HepG2 (cell line): ENCODE results near the gene CH25H. TPM values are rescaled to one million over a fixed set of nuclear protein-coding genes. Genes with fewer than 3 reads are reported as not detected.

ENCODE experiments used
- ATAC-seq: fragments of 200-7000 bp; cut with Tn5 transposase; 3 replicates; pipeline ENCODE4 v1.9.1; 2020; ENCODE audit warnings: mild to moderate bottlenecking, moderate library complexity
- BruUV-seq: library from RNA; stranded (reverse); fragments of 400-500 nt; replicated peaks from 2 replicates; lab custom pipeline; 2021; lab: Mats Ljungman, UMichigan
- CTCF ChIA-PET: fragments of 300-600 bp; formaldehyde crosslinking; extraction: SDS; loops from one replicate; lab custom pipeline; 2021; ENCODE audit warnings: low total read pairs, inconsistent platforms, low intra/inter-chr PET ratio; lab: Yijun Ruan, JAX
- POLR2A ChIA-PET: fragments of 350-600 bp; sonication (Branson Sonifier 250); formaldehyde crosslinking; loops from one replicate; lab custom pipeline; 2020; ENCODE audit warnings: antibody characterized with exemption, inconsistent platforms; lab: Yijun Ruan, JAX
- DNase-seq: peaks from one replicate; pipeline ENCODE4 v3.0.0-alpha.2; 2015; ENCODE audit warnings: low spot score
- FAIRE-seq: peaks from 3 replicates; lab custom pipeline; 2011; peaks lifted over from hg19 to GRCh38; lab: Jason Lieb, UNC
- H2AFZ ChIP-seq: one replicate; pipeline ENCODE4 v1.6.1; 2011; ENCODE audit warnings: low read length, inconsistent platforms
- H3K27ac ChIP-seq: fragments of 300-600 bp; 3 replicates; pipeline ENCODE4 v1.8.0; 2011; ENCODE audit warnings: mixed run types, mild to moderate bottlenecking, mixed read lengths, low read length, inconsistent platforms; ENCODE audit not compliant: insufficient read depth; ENCODE audit errors: extremely low read length
- H3K27me3 ChIP-seq, 2 experiments: fragments of 200-600 bp in 1 of 2; 2 replicates in 1 of 2; 3 replicates in 1 of 2; pipeline versions ENCODE4 v1.6.0 to v1.8.0; 2011; ENCODE audit warnings: low read length in 2 of 2, mild to moderate bottlenecking in 2 of 2, moderate library complexity in 2 of 2, inconsistent platforms in 1 of 2; ENCODE audit not compliant: insufficient read depth in 2 of 2, control insufficient read depth in 1 of 2
- H3K36me3 ChIP-seq, 2 experiments: fragments of 200-600 bp in 1 of 2; replicated peaks in 1 of 2; 2 replicates in 1 of 2; 3 replicates in 1 of 2; pipeline versions ENCODE4 v1.5.1 to v1.8.0; 2011; ENCODE audit warnings: low read length in 2 of 2, inconsistent platforms in 1 of 2; ENCODE audit not compliant: insufficient read depth in 2 of 2, control insufficient read depth in 1 of 2
- H3K4me1 ChIP-seq: 2 replicates; pipeline ENCODE4 v1.5.1; 2012; ENCODE audit warnings: low read length, inconsistent platforms; ENCODE audit not compliant: insufficient read depth
- H3K4me2 ChIP-seq: 2 replicates; pipeline ENCODE4 v1.6.0; 2011; ENCODE audit warnings: low read depth, low read length, inconsistent platforms
- H3K4me3 ChIP-seq, 3 experiments: fragments of 200-600 bp in 1 of 3; sonication (generic), shearing (Covaris generic) in 1 of 3; replicated peaks in 1 of 3; 2 replicates each; pipeline ENCODE4 v1.5.1; 2011 to 2016; ENCODE audit warnings: low read length in 3 of 3, inconsistent platforms in 2 of 3, low read depth in 2 of 3, mild to moderate bottlenecking in 2 of 3, control low read depth in 1 of 3, mixed read lengths in 1 of 3; ENCODE audit not compliant: insufficient read depth in 1 of 3
- H3K79me2 ChIP-seq: one replicate; pipeline ENCODE4 v1.6.1; 2011; ENCODE audit warnings: low read length, inconsistent platforms; ENCODE audit not compliant: insufficient read depth
- H3K9ac ChIP-seq: 2 replicates; pipeline ENCODE4 v1.6.0; 2011; ENCODE audit warnings: mild to moderate bottlenecking, low read depth, low read length, inconsistent platforms; ENCODE audit not compliant: insufficient read depth
- H3K9me3 ChIP-seq: 2 replicates; pipeline ENCODE4 v1.5.1; 2012; ENCODE audit warnings: mild to moderate bottlenecking, low read length
- H4K20me1 ChIP-seq: 2 replicates; pipeline ENCODE4 v1.6.0; 2011; ENCODE audit warnings: inconsistent platforms, mild to moderate bottlenecking, low read length, moderate library complexity; ENCODE audit not compliant: insufficient read depth
- KDM3A ChIP-seq: IDR thresholded peaks from 2 replicates; pipeline ENCODE4 v1.6.1; 2018; ENCODE audit warnings: low read depth, missing compliant biosample characterization
- RCOR2 ChIP-seq: IDR thresholded peaks from 2 replicates; pipeline ENCODE4 v1.6.1; 2016; ENCODE audit warnings: missing biosample characterization, missing genetic modification reagents
- ZNF101 ChIP-seq: sonication (generic); formaldehyde crosslinking; IDR thresholded peaks from 2 replicates; pipeline ENCODE4 v1.4.0; 2020; ENCODE audit warnings: mild to moderate bottlenecking, low read depth, missing genetic modification reagents, borderline replicate concordance
- ZNF333 ChIP-seq: sonication (generic); formaldehyde crosslinking; IDR thresholded peaks from 2 replicates; pipeline ENCODE4 v1.4.0; 2020; ENCODE audit warnings: mild to moderate bottlenecking, missing genetic modification reagents, borderline replicate concordance
- WGBS: methylation state at CpG from one replicate; pipeline ENCODE4 v1.1.6; 2017; ENCODE audit warnings: low lambda C conversion rate; 5-methylcytosine and 5-hydroxymethylcytosine counted together
- in situ Hi-C: cut with HindIII; loops from 2 replicates; pipeline ENCODE4 v1.10.0; 2017; ENCODE audit warnings: low pct_unique_long_range_greater_than_20kb; ENCODE audit not compliant: extremely low pct_ligation_motif_present
- intact Hi-C: fragments of 100-400 bp; cut with micrococcal nuclease; formaldehyde crosslinking; loops from one replicate; pipeline ENCODE4 v1.10.0; 2022; ENCODE audit not compliant: unreplicated experiment
- polyA plus RNA-seq, 8 experiments: library from polyadenylated mRNA; depleted of rRNA in 3 of 8; stranded (reverse) in 7 of 8; unstranded in 1 of 8; fragments of >200 nt; fragmentation: Illumina TruSeq in 4 of 8; extraction: Trizol in 4 of 8; gene quantifications; 2 replicates each; pipeline versions ENCODE4 v1.2.1 to v1.2.3, GENCODE V29; 2011 to 2016; ENCODE audit warnings: low read depth in 4 of 8, missing spikeins in 1 of 8, mixed read lengths in 1 of 8; ENCODE audit not compliant: insufficient read depth in 1 of 8
- total RNA-seq, 5 experiments: library from RNA; depleted of rRNA; stranded (reverse); fragments of >200 nt; fragmentation: Illumina TruSeq; extraction: Trizol; gene quantifications; 2 replicates each; pipeline ENCODE4 v1.2.3, GENCODE V29; 2016; ENCODE audit warnings: low read depth in 1 of 5
- TF ChIP-seq, protein P1 (sequence below): sonication (generic); formaldehyde crosslinking; conservative IDR thresholded peaks from 2 replicates; pipeline ENCODE4 v1.4.0; 2020; ENCODE audit warnings: missing genetic modification reagents
- TF ChIP-seq, protein P2 (sequence below): sonication (generic); formaldehyde crosslinking; IDR thresholded peaks from 2 replicates; pipeline ENCODE4 v1.5.1; 2020; ENCODE audit warnings: missing genetic modification reagents, mild to moderate bottlenecking, borderline replicate concordance
- TF ChIP-seq, protein P3 (sequence below): sonication (generic); formaldehyde crosslinking; IDR thresholded peaks from 2 replicates; pipeline ENCODE4 v1.5.1; 2020; ENCODE audit warnings: mild to moderate bottlenecking, missing genetic modification reagents, borderline replicate concordance
- TF ChIP-seq, protein P4 (sequence below): sonication (generic); formaldehyde crosslinking; IDR thresholded peaks from 2 replicates; pipeline ENCODE4 v1.4.0; 2020; ENCODE audit warnings: missing genetic modification reagents

CH25H gene
- total and polyA plus RNA-seq, 2 of the 13 experiments (the other 11 are each of a cell fraction or from before 2014, with no cell fraction given): not detected

DNA sequence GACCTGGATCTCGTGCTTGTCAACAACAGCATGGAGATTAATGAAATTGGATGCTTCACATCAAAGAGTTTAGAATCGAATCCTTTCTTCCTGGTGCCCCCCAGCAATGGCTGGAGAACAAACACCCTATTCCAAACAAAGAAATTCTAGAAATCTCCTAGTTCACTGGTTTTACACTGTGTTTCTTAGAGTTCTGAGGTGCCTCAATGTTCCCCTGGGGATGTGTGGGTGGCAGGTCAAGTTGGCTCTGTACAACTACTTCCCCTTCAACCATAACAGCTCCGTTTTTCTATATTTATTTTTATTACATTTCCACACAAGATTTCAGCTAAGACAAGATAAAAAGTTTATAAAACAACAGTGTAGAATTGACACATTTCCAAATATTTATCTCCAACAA, 22.5 kb downstream of the CH25H start:
- FAIRE-seq (no peak), DNase-seq (no peak)
- H3K36me3 ChIP-seq: no peaks in the 10 kb centered on the region
- under 1% methylated on average over 3 of the region's 3 CpGs for WGBS
- H3K9me3 ChIP-seq: no peaks in the 10 kb centered on the region
- intact Hi-C loops: no loop called here
- TF ChIP-seq, protein P1, sequence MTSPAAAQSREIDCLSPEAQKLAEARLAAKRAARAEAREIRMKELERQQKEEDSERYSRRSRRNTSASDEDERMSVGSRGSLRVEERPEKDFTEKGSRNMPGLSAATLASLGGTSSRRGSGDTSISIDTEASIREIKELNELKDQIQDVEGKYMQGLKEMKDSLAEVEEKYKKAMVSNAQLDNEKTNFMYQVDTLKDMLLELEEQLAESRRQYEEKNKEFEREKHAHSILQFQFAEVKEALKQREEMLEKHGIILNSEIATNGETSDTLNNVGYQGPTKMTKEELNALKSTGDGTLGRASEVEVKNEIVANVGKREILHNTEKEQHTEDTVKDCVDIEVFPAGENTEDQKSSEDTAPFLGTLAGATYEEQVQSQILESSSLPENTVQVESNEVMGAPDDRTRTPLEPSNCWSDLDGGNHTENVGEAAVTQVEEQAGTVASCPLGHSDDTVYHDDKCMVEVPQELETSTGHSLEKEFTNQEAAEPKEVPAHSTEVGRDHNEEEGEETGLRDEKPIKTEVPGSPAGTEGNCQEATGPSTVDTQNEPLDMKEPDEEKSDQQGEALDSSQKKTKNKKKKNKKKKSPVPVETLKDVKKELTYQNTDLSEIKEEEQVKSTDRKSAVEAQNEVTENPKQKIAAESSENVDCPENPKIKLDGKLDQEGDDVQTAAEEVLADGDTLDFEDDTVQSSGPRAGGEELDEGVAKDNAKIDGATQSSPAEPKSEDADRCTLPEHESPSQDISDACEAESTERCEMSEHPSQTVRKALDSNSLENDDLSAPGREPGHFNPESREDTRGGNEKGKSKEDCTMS: no peak
- TF ChIP-seq KDM3A (CRISPR knock-in tag): no peak
- TF ChIP-seq, all 625 proteins: peak for 0
- Histone ChIP-seq H3K27ac (no peak overlapping the region), H3K79me2 (no peaks in the 10 kb centered on the region), H4K20me1 (no peaks in the 10 kb centered on the region), H2AFZ (no peak overlapping the region), H3K4me3 (no peak overlapping the region), H3K9ac (no peak overlapping the region), H3K27me3 (no peaks in the 10 kb centered on the region), H3K4me2 (no peak overlapping the region), H3K4me1 (no peaks in the 10 kb centered on the region)
- BruUV-seq: no TSS peak
- in situ Hi-C loops: no loop called here
- CTCF ChIA-PET: no interaction called here
- POLR2A ChIA-PET: no interaction called here
- ATAC-seq: no peak

DNA sequence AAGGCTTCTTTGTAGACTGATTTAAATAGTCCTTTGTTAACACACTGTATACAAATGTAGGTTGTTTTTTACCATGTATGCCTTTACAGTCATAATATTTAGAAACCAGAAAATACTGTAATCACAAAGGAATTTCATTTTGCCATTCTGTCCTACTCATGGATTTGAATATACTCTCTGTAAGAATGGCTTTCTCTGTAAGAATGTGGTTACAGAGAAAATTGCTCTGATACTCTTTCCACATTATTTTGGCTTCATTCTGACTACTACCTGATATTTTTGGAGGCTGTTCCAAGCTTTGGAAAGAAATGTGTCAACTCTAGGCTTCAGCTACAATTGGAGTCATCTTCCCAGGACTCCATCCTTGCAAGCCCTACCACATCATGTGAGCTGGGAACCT, 23.5 kb downstream of the CH25H start:
- FAIRE-seq: no peak
- intact Hi-C loops: no loop called here
- no TSS peak for BruUV-seq
- Histone ChIP-seq H3K4me1 (no peaks in the 10 kb centered on the region), H3K4me3 (no peak overlapping the region), H3K79me2 (no peaks in the 10 kb centered on the region), H3K4me2 (no peak overlapping the region), H3K27ac (no peak overlapping the region), H3K36me3 (no peaks in the 10 kb centered on the region), H3K9me3 (no peaks in the 10 kb centered on the region), H3K9ac (no peak overlapping the region), H4K20me1 (no peaks in the 10 kb centered on the region), H3K27me3 (no peaks in the 10 kb centered on the region), H2AFZ (no peak overlapping the region)
- CTCF ChIA-PET: no interaction called here
- no peak for DNase-seq
- POLR2A ChIA-PET: no interaction called here
- in situ Hi-C loops: no loop called here
- ATAC-seq: no peak
- TF ChIP-seq, protein P2, sequence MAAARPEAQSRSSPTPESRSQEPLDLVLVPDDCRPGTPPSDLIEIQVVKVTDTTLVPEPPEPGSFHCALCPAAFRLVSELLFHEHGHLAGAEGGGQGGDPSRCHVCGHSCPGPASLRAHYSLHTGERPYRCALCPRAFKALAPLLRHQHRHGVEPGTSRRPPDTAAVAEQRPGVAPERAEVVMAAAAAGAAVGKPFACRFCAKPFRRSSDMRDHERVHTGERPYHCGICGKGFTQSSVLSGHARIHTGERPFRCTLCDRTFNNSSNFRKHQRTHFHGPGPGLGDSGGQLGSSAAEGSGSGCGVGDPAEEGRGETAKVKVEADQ (CRISPR knock-in tag): no peak
- TF ChIP-seq ZNF333: no peak
- TF ChIP-seq, protein P3, sequence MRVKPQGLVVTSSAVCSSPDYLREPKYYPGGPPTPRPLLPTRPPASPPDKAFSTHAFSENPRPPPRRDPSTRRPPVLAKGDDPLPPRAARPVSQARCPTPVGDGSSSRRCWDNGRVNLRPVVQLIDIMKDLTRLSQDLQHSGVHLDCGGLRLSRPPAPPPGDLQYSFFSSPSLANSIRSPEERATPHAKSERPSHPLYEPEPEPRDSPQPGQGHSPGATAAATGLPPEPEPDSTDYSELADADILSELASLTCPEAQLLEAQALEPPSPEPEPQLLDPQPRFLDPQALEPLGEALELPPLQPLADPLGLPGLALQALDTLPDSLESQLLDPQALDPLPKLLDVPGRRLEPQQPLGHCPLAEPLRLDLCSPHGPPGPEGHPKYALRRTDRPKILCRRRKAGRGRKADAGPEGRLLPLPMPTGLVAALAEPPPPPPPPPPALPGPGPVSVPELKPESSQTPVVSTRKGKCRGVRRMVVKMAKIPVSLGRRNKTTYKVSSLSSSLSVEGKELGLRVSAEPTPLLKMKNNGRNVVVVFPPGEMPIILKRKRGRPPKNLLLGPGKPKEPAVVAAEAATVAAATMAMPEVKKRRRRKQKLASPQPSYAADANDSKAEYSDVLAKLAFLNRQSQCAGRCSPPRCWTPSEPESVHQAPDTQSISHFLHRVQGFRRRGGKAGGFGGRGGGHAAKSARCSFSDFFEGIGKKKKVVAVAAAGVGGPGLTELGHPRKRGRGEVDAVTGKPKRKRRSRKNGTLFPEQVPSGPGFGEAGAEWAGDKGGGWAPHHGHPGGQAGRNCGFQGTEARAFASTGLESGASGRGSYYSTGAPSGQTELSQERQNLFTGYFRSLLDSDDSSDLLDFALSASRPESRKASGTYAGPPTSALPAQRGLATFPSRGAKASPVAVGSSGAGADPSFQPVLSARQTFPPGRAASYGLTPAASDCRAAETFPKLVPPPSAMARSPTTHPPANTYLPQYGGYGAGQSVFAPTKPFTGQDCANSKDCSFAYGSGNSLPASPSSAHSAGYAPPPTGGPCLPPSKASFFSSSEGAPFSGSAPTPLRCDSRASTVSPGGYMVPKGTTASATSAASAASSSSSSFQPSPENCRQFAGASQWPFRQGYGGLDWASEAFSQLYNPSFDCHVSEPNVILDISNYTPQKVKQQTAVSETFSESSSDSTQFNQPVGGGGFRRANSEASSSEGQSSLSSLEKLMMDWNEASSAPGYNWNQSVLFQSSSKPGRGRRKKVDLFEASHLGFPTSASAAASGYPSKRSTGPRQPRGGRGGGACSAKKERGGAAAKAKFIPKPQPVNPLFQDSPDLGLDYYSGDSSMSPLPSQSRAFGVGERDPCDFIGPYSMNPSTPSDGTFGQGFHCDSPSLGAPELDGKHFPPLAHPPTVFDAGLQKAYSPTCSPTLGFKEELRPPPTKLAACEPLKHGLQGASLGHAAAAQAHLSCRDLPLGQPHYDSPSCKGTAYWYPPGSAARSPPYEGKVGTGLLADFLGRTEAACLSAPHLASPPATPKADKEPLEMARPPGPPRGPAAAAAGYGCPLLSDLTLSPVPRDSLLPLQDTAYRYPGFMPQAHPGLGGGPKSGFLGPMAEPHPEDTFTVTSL (CRISPR knock-in tag): no peak
- TF ChIP-seq ZNF101 (CRISPR knock-in tag): no peak
- TF ChIP-seq, protein P4, sequence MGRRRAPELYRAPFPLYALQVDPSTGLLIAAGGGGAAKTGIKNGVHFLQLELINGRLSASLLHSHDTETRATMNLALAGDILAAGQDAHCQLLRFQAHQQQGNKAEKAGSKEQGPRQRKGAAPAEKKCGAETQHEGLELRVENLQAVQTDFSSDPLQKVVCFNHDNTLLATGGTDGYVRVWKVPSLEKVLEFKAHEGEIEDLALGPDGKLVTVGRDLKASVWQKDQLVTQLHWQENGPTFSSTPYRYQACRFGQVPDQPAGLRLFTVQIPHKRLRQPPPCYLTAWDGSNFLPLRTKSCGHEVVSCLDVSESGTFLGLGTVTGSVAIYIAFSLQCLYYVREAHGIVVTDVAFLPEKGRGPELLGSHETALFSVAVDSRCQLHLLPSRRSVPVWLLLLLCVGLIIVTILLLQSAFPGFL (CRISPR knock-in tag): no peak
- TF ChIP-seq RCOR2: no peak
